Activated CD4-positive, alpha-beta T cell treated with anti-CD3 and anti-CD28 coated beads, Interleukin-2, amount 50 U/mL, for 16 hours (primary cell): ENCODE data around the gene RHBDF1.

Experiments used
- DNase-seq: peaks from one replicate; pipeline ENCODE4 v3.0.0-alpha.2; 2020

RHBDF1 gene

GRCh38 chr16:71540-72401 is 660 bp downstream of the RHBDF1 start:
- DNase-seq = no peak

GRCh38 chr16:71210-71539 is 1.3 kb downstream of the RHBDF1 start:
- no peak for DNase-seq

- no peak for DNase-seq
Measured at GRCh38 chr16:69181-69580, 3.2 kb downstream of the RHBDF1 start.

GRCh38 chr16:67884-68789 is 4.3 kb downstream of the RHBDF1 start:
- no peak for DNase-seq

GRCh38 chr16:67183-67791 is 5.1 kb downstream of the RHBDF1 start:
- no peak for DNase-seq

- DNase-seq = no peak
Measured at GRCh38 chr16:66309-67182, 5.9 kb downstream of the RHBDF1 start.

- DNase-seq = peak; percentile 87
Measured at GRCh38 chr16:65745-66144, 6.7 kb downstream of the RHBDF1 start.

- no peak for DNase-seq
Measured at GRCh38 chr16:64914-65255, 7.5 kb downstream of the RHBDF1 start.

GRCh38 chr16:63998-64913 is 8.2 kb downstream of the RHBDF1 start:
- no peak for DNase-seq

- no peak for DNase-seq
Measured at GRCh38 chr16:63466-63865, 9.0 kb downstream of the RHBDF1 start.

GRCh38 chr16:62968-63391 is 9.5 kb downstream of the RHBDF1 start:
- no peak for DNase-seq

- no peak for DNase-seq
Measured at GRCh38 chr16:62283-62967, 10.0 kb downstream of the RHBDF1 start.

- DNase-seq = no peak
Measured at GRCh38 chr16:61879-62281, 10.6 kb downstream of the RHBDF1 start.

GRCh38 chr16:60929-61878 is 11.2 kb downstream of the RHBDF1 start:
- no peak for DNase-seq

- DNase-seq = no peak
Measured at GRCh38 chr16:60166-60565, 12.3 kb downstream of the RHBDF1 start.

GRCh38 chr16:59440-60059 is 12.9 kb downstream of the RHBDF1 start:
- no peak for DNase-seq

GRCh38 chr16:58491-59439 is 13.7 kb downstream of the RHBDF1 start:
- no peak for DNase-seq

- no peak for DNase-seq
Measured at GRCh38 chr16:57711-58110, 14.7 kb downstream of the RHBDF1 start.
